ENCODE data around the gene KIAA1191.

The KIAA1191 gene

DNA sequence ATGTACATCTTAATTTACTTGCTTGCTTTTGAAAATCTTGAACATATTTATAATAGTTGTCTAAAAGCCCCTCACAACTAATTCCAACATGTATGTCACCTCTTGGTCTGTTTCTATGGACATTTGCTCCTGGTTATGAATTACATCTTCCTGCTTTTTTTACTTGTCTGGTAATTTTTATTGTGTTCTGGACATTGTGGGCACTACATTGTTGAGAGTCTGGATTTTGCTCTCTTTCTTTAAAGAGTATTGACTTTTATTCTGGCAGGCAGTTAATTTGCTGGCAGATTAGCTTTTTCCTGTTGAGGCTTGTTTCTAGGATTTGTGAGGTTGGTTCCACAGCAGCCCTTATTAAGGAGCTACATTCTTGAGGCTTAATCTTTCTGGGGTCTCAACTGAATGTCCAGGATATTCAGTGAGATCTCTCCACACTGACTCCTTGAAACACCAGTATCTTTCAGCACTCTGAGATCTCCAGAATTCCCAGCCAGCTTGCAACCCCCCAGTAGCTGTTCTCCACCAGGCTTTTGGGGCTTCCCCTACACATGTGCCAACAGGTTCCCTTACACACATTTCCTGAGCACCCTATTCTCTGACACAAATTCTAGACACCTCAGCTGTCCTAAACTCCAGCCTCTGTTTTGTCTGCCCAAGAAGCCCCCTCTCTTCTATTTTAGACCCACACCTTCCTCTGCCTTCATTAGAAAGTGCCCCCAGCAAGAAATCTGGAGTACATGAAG, 27.4 kb downstream of the KIAA1191 start:
- no peaks in the 10 kb centered on the region for H3K27me3 ChIP-seq (ENCODE audit: insufficient read depth, poor library complexity, severe bottlenecking)
- no peak overlapping the region for H3K4me3 ChIP-seq (replicated peaks; ENCODE audit: insufficient read depth, low read length)
- no peak overlapping the region for H3K27ac ChIP-seq (replicated peaks)
- TF ChIP-seq SPI1 (IDR thresholded peaks at IDR 0.05; ENCODE audit: borderline replicate concordance, low read depth) (no peak), POLR2AphosphoS5 (IDR thresholded peaks at IDR 0.05; ENCODE audit: low read depth) (no peak), GABPA (IDR thresholded peaks at IDR 0.05; ENCODE audit: low read depth) (no peak)
- TF ChIP-seq, protein P1, sequence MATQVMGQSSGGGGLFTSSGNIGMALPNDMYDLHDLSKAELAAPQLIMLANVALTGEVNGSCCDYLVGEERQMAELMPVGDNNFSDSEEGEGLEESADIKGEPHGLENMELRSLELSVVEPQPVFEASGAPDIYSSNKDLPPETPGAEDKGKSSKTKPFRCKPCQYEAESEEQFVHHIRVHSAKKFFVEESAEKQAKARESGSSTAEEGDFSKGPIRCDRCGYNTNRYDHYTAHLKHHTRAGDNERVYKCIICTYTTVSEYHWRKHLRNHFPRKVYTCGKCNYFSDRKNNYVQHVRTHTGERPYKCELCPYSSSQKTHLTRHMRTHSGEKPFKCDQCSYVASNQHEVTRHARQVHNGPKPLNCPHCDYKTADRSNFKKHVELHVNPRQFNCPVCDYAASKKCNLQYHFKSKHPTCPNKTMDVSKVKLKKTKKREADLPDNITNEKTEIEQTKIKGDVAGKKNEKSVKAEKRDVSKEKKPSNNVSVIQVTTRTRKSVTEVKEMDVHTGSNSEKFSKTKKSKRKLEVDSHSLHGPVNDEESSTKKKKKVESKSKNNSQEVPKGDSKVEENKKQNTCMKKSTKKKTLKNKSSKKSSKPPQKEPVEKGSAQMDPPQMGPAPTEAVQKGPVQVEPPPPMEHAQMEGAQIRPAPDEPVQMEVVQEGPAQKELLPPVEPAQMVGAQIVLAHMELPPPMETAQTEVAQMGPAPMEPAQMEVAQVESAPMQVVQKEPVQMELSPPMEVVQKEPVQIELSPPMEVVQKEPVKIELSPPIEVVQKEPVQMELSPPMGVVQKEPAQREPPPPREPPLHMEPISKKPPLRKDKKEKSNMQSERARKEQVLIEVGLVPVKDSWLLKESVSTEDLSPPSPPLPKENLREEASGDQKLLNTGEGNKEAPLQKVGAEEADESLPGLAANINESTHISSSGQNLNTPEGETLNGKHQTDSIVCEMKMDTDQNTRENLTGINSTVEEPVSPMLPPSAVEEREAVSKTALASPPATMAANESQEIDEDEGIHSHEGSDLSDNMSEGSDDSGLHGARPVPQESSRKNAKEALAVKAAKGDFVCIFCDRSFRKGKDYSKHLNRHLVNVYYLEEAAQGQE (IDR thresholded peaks at IDR 0.05; ENCODE audit: insufficient replicate concordance, low read depth) = no peak
- TF ChIP-seq, protein P2, sequence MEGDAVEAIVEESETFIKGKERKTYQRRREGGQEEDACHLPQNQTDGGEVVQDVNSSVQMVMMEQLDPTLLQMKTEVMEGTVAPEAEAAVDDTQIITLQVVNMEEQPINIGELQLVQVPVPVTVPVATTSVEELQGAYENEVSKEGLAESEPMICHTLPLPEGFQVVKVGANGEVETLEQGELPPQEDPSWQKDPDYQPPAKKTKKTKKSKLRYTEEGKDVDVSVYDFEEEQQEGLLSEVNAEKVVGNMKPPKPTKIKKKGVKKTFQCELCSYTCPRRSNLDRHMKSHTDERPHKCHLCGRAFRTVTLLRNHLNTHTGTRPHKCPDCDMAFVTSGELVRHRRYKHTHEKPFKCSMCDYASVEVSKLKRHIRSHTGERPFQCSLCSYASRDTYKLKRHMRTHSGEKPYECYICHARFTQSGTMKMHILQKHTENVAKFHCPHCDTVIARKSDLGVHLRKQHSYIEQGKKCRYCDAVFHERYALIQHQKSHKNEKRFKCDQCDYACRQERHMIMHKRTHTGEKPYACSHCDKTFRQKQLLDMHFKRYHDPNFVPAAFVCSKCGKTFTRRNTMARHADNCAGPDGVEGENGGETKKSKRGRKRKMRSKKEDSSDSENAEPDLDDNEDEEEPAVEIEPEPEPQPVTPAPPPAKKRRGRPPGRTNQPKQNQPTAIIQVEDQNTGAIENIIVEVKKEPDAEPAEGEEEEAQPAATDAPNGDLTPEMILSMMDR (IDR thresholded peaks at IDR 0.05; ENCODE audit: insufficient read depth, low read length) = no peak
- DNase-seq (ENCODE audit: low read depth in 1 of 2, low spot score in 1 of 2) = no peak

DNA sequence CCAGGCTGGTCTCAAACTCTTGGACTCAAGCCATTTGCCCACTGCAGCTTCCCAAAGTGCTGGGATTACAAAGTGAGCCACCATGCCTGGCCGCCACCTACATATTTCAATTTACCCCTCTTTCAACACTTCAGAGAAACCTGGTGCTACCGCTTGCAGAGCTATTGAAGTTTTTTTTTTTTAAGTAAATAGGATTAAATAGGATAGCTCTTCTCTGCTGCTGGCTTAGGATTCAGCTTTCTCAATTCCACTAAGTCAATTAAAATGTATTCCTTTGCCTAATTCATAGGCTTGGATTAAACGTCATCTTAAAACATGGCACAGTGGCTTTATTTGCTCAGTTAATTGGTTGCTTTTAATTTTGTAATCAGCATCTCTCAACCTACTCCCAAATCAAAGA, 41.0 kb downstream of the KIAA1191 start:
- TF ChIP-seq GABPA (IDR thresholded peaks at IDR 0.05; ENCODE audit: low read depth) = no peak
- TF ChIP-seq POLR2AphosphoS5 (IDR thresholded peaks at IDR 0.05; ENCODE audit: low read depth) = no peak
- TF ChIP-seq SPI1 (IDR thresholded peaks at IDR 0.05; ENCODE audit: borderline replicate concordance, low read depth) = no peak
- TF ChIP-seq, protein P1 (IDR thresholded peaks at IDR 0.05; ENCODE audit: insufficient replicate concordance, low read depth) = no peak
- TF ChIP-seq, protein P2 (IDR thresholded peaks at IDR 0.05; ENCODE audit: insufficient read depth, low read length) = no peak
- Histone ChIP-seq H3K4me3 (replicated peaks; ENCODE audit: insufficient read depth, low read length) (no peak overlapping the region), H3K27me3 (ENCODE audit: insufficient read depth, poor library complexity, severe bottlenecking) (no peaks in the 10 kb centered on the region), H3K27ac (replicated peaks) (no peak overlapping the region)
- DNase-seq (ENCODE audit: low read depth in 1 of 2, low spot score in 1 of 2) = no peak

DNA sequence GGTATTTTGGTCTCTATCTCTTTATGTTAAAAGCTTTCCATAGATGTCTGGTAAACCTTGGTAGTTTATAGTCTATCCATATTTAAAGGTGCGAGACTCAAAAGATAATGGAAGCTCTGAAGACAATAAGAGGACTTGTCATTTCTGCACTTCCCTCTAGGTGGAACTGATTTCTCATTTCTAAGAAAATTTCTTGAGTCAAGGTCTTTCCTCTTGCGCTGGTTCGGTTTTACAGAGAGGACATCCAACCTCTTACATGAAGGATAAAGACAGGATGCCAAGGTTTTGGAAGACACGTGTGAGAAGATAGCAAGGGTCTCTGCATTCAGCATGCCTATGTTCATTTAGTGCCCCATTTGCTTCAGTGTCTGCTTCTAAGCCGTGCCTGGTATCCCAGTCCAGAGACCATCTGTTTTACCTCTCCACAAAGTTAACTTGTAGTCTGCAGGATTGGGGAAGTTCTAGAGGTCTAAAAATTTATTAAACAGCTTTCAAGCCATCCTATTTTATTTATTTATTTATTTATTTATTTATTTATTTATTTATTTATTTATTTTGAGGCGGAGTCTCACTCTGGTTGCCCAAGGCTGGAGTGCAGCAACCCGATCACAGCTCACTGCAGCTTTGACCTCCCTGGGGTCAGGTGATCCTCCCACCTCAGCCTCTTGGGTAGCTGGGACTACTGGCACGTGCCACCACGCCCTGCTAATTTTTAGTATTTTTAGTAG, 41.6 kb downstream of the KIAA1191 start:
- TF ChIP-seq SPI1 (IDR thresholded peaks at IDR 0.05; ENCODE audit: borderline replicate concordance, low read depth) = no peak
- no peak for TF ChIP-seq GABPA (IDR thresholded peaks at IDR 0.05; ENCODE audit: low read depth)
- TF ChIP-seq, protein P1 (IDR thresholded peaks at IDR 0.05; ENCODE audit: insufficient replicate concordance, low read depth) = no peak
- TF ChIP-seq, protein P2 (IDR thresholded peaks at IDR 0.05; ENCODE audit: insufficient read depth, low read length) = no peak
- TF ChIP-seq POLR2AphosphoS5 (IDR thresholded peaks at IDR 0.05; ENCODE audit: low read depth) = no peak
- Histone ChIP-seq H3K27ac (replicated peaks) (no peak overlapping the region), H3K27me3 (ENCODE audit: insufficient read depth, poor library complexity, severe bottlenecking) (no peaks in the 10 kb centered on the region), H3K4me3 (replicated peaks; ENCODE audit: insufficient read depth, low read length) (no peak overlapping the region)
- no peak for DNase-seq (ENCODE audit: low read depth in 1 of 2, low spot score in 1 of 2)
